ENCODE data around the gene PLCL1. TPM values are rescaled to one million over a fixed set of nuclear protein-coding genes. Genes with fewer than 3 reads are reported as not detected.
A peak's percentile ranks its signal among the peaks of the same experiment; 100 is the strongest.

The PLCL1 gene
- polyA plus RNA-seq, 5 donors: 6.4 to 13.6 (median 11.5) TPM

DNA sequence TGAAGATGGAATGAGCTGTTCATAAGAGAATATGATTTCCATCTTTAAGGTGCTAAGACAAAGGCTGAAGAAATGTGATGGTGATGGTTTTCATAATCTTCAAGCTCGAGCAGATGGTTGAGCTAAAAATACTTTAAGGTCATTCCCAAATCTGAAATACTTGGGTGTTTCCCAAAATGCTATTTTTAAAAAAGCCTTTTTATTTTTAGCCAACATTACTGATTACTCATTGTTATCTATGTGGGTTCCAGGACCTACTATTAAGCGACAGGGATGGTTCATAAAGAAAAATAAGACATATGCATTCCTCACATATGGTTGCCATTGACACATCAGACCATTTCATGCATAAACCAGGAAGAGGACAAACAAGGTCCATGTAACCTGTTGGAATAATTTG, 298.5 kb downstream of the PLCL1 start:
- no peak for DNase-seq

DNA sequence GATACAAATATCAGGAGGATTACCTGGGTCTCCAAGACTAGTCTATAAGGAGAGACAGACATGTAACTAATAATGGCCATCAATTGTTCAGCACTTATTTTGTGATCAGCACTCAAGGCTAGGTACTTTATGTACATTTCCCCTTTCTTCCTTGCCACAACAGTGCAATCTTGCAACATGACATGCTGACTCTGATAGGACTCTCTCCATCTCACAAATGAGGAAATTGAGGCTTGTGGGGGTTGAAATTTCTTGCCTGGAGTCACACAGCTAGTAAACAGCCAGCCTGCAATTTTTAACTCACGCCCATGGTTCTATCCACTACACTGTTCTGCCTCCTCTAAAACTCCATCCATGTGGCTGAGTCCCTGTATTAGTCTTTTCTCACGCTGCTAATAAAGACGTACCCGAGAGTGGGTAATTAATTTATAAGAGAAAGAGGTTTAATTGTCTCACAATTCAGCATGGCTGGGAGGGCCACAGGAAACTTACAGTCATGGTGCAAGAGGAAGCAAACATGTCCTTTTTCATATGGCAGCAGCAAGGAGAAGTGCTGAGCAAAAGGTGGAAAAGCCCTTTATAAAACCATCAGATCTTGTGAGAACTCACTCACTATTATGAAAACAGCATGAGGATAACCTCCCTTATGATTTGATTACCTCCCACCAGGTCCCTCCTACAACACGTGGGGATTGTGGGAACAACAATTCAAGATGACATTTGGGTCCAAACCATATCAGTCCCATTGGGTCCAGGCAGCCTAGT, 302.4 kb downstream of the PLCL1 start:
- DNase-seq: no peak

DNA sequence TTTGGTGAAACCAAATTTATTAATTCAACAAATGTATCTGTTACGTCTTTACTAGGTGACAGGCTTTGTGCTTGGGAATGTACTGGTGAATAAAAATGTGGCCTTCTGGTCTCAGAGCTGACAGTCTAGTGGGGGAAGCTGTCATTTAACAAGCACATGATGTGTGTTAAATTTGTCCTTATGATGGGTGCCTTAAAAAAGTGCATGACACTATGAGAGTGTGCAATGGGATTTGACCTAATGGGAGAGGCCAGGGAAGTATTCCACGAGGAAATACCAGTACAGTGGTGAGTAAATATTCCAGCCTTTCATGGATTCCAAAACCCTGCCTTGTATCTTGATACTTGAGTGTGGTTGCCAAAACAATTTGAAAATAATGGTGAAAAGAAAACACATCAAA, 308.9 kb downstream of the PLCL1 start:
- DNase-seq: no peak

DNA sequence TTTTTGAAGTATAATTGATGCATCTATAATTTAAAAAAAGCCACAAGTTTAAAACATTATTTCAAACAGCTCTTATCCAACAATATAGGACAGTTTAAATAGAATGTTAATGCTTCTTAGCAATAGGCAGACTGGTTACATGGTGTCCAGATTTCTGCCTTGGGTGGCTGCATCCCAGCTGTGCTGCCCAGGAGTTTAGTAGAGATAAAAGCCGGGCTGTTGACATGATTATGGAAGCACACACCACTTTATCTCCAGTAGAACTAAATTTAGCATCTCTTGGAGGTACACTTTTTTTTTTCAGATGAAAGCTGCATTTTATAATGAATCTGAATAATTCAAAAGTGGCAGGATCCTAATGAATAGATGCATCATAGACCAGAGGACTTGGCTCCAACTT, 309.7 kb downstream of the PLCL1 start:
- DNase-seq: no peak

DNA sequence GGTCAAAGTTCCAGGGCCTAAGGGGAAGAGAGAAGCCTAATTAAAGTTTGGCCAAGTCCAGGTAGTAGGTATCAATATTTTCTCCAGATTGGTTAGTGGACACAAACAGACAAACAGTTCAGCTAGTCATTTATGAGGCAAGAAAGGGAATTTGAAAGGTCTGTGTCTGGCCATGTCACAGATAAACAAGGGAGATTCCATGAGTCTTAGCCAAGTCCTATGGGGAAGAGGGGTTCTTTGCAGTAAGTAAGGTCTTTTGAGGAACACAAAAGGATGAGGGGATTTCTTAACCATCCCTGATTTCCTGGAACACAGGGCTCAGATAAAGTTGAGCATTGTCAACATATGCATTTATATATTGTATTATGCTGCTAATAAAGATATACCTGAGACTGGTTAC, 310.8 kb downstream of the PLCL1 start:
- DNase-seq: no peak

DNA sequence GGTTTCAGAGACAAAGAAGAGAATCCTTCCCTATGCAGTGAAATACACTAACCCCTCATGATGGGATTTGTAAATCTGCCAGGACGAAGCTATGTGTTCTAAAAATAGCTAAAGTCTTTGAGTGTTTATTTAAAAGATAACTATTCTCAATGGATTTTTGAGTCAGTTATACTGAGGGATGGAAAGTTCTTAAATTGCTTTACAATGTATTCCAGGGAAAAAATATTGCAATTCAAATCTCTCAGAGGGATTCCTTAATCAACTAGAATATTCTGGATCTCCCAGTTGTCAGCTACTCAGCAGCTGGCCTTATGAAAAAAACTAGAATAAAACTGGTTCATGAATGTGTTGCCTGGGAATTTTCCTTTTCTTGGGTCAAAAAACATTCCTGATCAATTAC, 312.4 kb downstream of the PLCL1 start:
- DNase-seq: peak; percentile 39 to 41

DNA sequence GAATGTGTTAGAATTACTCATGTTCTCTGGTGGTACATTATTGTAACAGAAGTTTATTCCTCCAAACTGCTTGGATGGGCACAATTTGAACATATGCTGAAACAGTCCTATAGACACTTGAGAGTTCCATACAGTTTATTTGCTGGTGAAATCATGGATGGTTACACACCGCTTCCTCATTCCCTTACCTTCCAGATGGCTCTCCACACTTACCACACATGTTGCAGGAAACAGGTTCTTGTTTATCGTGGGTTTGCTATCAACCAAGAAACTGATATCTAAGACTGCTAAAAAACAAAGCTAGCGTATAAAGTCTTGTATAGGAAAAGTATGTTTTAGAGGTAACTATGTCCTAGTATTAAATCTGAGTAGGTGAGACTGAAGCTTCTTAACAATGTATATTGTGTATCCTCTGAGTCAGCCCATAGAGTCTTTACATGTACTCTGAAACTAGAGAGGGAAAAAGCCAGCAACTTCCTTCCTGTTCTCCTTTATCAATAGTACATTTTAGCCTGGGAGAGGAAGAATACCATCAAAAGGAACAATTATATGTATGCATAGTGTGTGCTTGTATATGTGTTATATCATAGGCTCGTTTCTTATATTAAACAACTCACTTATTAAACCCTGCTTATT, 313.1 kb downstream of the PLCL1 start:
- no peak for DNase-seq

DNA sequence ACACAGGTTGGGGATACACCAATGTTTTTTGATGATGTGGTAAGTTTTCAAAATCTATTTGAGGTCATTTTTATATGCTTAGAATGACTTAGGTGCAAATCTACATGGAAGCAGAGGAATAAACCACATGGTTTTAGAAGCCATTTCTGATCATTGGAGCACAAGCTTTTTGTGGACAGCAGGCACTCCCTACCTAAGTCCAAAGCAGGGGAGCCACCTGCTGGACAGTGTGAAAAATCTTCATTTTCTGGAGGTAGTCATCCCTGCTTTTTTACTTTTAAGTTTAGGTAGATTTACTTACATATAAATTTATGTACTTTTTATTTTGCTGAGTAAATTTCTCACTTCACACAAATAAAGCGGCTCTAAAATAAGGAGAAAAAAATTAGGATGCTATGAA, 323.2 kb downstream of the PLCL1 start:
- DNase-seq: peak; percentile 26 to 39

DNA sequence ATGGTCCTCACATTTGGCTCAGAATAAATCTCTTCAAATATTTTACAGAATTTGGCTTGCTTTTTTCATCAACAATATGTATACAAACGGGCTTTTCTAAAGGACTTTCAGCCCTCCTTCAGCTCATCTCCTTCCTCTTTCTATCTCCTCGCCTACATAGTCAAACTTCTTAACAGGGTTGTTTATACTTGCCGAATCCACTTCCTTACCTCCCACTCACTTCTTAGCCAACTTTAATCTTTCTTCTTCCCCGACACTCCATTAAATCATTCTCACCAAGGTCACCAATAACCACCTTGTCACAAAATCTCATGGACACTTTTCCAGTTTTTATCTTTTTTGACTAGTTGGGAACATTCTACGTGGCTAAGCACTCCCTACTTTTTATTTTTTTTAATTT, 325.2 kb downstream of the PLCL1 start:
- no peak for DNase-seq

DNA sequence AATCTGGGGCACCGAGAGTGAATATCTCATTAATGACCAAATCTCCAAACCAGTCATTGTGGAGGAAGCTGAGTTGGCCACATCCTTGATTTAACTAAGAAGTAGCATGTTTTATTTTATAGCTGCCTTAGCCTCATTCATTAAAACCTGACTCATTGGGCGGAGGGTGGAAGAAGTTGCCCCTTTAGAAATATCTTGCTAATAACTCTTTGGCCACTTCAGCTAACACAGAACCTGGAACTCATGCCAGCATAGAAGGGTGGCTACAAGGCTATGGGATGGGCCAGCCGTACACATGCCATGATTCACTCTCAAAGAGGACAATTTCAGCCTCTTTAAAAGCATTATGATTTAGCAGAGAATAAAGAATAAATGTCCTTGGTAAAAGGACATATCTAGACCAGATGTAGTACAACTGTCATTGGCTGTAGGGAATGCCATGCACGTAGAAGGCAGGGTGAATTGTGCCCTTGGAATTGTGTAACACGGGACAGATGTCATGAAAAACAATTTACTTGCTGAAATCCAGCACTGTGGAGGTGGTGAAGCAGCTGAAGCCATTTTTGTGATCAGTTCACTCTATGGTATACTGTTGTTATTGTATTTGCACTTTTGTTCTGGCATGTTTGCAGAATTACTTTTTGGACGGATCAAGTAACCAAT, 330.0 kb downstream of the PLCL1 start:
- no peak for DNase-seq

DNA sequence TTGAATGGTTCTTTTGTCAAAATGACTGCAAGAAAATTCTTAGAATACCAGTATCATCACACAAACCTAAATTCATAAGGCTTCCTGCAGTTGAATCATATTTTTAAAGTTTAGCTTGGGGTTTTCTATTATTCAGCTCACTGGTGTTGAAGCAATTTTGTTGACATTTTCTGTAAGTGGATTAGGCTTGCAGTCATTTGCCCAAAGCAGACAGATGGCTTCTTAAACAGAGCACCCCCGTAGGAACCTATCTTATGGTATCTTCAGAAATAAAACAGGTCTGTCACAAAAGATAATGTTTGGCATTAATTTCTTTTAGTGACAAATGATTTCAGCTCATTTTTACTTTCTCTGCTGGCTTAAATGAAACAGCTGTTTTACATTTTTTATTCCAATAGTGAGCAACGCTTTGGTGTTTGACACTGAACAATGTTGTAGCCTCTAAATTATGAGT, 331.1 kb downstream of the PLCL1 start:
- DNase-seq: no peak

DNA sequence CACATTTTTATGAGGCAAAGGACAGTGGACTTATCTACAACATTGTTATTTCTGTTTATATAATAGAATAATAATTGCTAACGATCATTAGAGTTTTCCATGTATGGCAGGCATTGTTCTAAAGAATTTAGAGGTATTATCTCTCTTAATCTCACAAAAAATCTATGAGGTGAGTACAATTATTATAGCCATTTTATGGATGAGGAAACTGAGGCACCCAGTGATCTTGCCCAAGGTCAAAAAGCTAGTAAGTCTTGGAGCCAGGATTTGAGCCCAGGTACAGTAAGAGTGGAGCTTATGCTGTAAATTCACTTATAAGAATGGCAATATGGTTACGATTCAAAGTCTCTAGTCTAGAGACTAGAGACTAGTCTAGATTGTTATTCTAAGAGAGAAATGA, 331.7 kb downstream of the PLCL1 start:
- no peak for DNase-seq

DNA sequence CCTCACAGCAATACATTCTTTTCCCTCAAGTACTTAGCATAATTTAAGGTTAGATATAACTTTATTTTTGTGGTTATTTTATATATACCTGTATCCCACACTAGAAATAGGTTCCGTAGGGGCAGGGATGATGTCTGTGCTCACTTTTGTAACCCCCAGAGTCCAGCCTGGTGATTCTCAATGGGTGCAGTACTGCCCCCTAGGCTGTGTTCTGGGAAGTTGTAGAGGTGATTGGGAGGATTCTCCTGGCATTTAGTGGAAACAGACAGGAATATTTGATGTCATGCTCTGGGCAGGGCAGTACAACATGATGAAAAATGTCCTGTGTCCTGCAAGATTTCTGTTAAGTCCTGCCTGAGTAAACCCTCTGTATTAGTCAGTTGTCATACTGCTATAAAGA, 333.3 kb downstream of the PLCL1 start:
- DNase-seq: no peak

DNA sequence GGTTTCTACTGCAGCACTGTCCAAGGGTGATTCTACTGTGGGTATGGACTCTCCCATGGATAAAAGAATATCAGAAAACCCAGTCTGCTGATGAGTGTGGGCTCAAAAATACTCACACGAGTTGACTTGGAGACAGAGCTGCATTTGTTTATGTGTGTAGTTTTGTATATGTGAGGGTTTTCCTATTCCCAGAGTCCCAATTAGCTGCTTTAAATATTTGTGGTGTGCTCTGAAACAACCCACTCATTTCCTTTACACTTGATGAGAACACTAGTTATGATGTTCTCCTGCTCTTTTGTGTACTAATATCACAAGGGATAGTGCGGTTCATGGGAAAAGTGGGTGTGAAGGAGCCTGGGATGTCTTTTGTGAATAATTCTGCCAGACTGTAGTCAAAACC, 337.3 kb downstream of the PLCL1 start:
- DNase-seq: no peak

DNA sequence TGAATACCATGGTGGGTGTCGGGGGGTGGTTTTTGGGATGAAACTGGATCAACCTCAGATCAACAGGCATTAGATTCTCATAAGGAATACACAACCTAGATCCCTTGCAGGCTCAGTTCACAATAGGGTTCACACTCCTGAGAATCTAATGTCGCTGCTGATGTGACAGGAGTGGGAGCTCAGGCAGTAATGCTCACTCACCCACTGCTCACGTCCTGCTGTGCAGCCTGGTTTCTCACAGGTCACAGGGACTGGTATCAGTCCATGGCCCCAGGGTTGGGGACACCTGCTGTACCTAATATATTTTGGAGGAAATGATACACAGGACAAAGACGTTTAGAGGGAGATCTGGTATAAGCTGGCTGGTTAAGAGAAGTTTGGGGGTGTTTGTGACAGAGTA, 338.8 kb downstream of the PLCL1 start:
- DNase-seq: no peak

DNA sequence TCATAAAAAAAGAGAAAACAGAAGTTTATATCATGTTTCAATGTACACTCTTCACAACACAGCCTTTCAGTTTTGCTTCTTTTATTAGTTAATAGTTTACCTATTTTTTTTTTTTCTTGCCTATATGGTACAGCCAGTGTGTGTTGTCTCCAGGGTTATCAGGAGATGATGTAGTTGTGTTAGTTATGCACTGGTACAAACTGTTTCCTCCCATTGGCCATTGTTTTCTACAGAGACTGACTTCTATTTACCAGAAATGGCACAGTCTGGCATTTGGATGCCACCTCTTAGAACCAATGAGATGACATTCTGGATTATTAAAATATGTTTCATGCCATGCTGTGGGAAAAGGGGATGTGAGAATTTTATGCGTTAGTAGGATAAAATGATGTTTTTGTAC, 339.4 kb downstream of the PLCL1 start:
- DNase-seq: no peak

DNA sequence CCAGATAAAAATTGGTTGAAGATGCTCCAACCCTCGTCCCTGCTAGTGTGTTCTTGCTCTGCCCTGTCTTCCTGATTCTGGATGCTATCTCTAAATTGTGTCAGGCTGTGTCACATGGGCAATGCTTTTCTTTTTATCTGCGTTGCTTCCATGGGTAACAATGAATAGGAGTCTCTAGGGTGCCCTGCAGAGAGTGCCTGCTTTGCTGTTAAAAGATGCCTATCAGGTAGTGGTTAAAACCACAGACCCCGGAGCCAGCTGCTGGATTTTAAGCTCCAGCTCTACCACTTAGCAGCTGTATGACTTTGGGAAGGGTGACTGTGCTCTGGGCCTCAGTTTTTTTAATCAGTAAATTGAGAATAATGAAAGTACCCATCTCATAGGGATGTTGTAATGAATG, 340.3 kb downstream of the PLCL1 start:
- DNase-seq: no peak

DNA sequence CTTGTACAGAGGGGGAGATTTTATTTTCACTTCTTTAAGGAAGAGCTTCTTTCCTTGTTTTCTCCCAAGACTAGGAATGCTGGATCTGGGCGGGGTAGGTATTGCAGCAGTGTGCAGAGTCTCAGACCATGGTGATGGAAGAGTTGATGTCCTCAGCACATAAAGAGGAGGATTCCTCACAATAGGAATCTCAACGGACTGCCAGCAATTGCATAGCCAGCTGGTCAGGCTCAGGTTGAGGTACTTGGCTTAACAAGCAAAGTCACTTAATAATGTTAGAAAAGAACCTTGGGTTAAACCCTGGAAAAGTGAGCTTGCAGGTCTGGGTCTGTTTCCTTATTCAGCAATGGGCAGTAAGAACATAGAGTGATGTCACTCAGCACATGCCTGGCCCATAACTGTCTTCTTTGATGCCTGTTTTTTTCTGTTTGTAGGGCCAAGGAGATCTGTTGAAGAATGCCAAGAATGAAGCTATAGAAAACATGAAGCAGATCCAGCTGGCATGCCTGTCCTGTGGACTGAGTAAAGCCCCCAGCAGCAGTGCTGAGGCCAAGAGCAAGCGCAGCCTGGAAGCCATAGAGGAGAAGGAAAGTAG, 342.1 kb downstream of the PLCL1 start:
- no peak for DNase-seq

DNA sequence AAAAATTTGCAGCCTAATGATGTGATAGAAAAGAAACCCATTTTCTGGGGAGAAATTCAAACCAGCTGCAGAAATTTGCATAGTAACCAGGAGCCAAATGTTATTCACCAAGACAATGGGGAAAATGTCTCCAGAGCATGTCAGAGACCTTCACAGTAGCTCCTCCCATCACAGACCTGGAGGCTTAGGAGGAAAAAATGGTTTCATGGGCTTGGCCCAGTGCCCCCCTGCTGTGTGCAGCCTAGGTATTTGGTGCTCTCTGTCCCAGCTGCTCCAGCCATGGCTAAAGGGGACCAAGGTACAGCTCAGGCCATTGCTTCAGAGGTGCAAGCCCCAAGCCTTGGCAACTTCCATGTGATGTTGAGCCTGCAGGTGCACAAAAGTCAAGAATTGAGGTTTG, 352.9 kb downstream of the PLCL1 start:
- DNase-seq: no peak

DNA sequence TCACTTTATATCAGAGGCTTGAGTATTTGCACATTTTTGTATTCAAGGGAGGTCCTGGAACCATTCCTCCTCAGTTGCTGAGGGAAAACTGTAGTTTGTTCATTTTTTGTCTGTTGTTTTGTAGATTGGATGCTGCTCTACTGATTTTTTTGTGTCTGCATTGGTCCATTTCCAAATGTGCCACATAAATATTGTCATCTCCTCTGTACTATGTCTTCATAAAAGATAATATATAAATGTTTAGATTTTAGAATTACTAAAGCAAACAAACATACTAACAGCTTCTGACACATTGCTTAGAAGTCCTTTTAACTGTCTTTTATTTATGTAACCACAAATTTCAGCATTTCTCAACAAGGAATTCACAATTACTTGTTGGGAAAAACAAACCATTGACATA, 356.8 kb downstream of the PLCL1 start:
- peak; percentile 21 to 57 for DNase-seq

DNA sequence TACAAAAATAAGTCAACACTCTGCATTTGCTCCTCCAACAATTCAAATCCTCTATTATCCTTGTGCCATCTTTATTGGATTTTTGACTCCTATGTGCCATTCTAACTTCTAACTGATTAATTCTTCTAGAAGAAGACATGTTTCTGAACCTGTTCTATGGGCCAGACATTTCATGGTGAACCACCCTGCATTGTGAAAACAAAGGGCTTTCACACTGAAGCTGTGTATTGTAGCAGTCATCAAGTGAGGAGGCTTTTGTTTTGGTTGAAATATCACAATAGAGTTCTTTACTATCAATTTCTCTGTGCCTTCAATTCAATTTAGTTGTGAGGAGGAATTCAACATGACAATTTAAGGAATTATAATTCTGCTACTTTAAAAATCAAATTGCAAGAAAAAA, 357.9 kb downstream of the PLCL1 start:
- DNase-seq: no peak

DNA sequence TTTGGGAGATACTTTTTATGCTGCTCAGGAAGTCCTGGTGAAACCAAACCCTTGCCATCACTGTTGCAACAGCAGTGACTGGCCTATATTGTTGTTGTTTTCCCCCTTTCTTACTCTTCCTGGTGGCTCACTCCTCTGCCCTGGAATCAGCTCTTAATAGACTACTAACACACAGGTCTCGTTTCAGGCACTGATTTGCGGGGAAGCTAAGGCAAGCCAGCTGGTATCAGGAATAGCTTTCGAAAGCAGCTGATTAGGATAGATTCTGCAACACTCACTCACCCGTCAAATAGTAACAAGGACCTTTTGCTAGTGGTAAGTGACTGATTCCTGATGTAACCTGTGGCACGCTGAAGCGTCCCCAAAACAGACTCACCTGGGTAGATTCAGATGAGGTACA, 360.4 kb downstream of the PLCL1 start:
- DNase-seq: no peak

DNA sequence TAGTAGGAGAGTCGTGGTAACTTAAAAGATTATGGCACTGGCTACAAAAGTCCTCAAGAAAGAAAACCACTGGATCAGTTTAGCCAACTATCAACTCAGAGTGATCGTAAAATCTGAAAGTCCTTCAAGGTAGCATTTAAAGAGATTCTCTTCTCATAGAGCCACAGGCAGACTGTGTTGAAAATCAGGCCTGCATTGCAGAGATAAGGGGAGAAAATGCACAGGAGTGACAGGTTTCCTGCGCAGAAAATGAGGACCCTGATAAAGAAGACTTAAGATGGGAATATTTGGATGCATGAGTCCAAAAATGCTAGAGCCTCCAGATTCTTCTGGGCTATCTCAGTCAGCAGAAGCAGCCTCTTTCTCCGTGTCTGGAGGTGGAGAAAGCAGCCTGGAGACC, 360.9 kb downstream of the PLCL1 start:
- no peak for DNase-seq

All from right lung (tissue), 5 donors.